GM23248 (cell line): ENCODE results near the gene CACNA1C. TPM values are rescaled to one million over a fixed set of nuclear protein-coding genes. Genes with fewer than 3 reads are reported as not detected.

ENCODE experiments used
- DNase-seq: peaks from one replicate; pipeline ENCODE4 v3.0.0-alpha.2; 2015
- H2AFZ ChIP-seq: fragments of 200-600 bp; sonication (generic); 2 replicates; pipeline ENCODE4 v1.6.1; 2016; ENCODE audit warnings: antibody characterized with exemption
- H3F3A ChIP-seq: fragments of 200-600 bp; sonication (generic); 2 replicates; pipeline ENCODE4 v1.6.1; 2016; ENCODE audit warnings: mild to moderate bottlenecking, antibody characterized with exemption, mixed run types; ENCODE audit not compliant: insufficient read depth
- H3K27ac ChIP-seq: fragments of 200-600 bp; sonication (generic); 2 replicates; pipeline ENCODE4 v1.5.1; 2016; ENCODE audit warnings: mild to moderate bottlenecking
- H3K27me3 ChIP-seq: fragments of 200-600 bp; sonication (generic); replicated peaks from 2 replicates; pipeline ENCODE4 v1.6.1; 2016; ENCODE audit warnings: mild to moderate bottlenecking; ENCODE audit not compliant: insufficient read depth
- H3K36me3 ChIP-seq: fragments of 200-600 bp; sonication (generic); 2 replicates; pipeline ENCODE4 v1.6.1; 2016; ENCODE audit warnings: low read depth, mild to moderate bottlenecking
- H3K4me1 ChIP-seq: fragments of 200-600 bp; sonication (generic); 2 replicates; pipeline ENCODE4 v1.6.1; 2016; ENCODE audit warnings: mild to moderate bottlenecking; ENCODE audit not compliant: insufficient read depth
- H3K4me2 ChIP-seq: fragments of 200-600 bp; sonication (generic); one replicate; pipeline ENCODE4 v1.6.1; 2016; ENCODE audit warnings: mild to moderate bottlenecking; ENCODE audit not compliant: unreplicated experiment
- H3K4me3 ChIP-seq: fragments of 200-600 bp; sonication (generic); 2 replicates; pipeline ENCODE4 v1.5.1; 2016; ENCODE audit warnings: mild to moderate bottlenecking
- H3K79me2 ChIP-seq: fragments of 200-600 bp; sonication (generic); 2 replicates; pipeline ENCODE4 v1.6.1; 2016; ENCODE audit warnings: mild to moderate bottlenecking; ENCODE audit not compliant: insufficient read depth
- H3K9ac ChIP-seq: fragments of 200-600 bp; sonication (generic); 2 replicates; pipeline ENCODE4 v1.6.1; 2016; ENCODE audit warnings: mild to moderate bottlenecking
- H3K9me2 ChIP-seq: fragments of 200-600 bp; sonication (generic); 2 replicates; pipeline ENCODE4 v1.6.1; 2016; ENCODE audit warnings: mixed run types, mild to moderate bottlenecking, moderate library complexity; ENCODE audit not compliant: insufficient read depth
- H3K9me3 ChIP-seq: fragments of 200-600 bp; sonication (generic); one replicate; pipeline ENCODE4 v1.6.1; 2017; ENCODE audit warnings: low read depth
- H4K20me1 ChIP-seq: fragments of 200-600 bp; sonication (generic); 2 replicates; pipeline ENCODE4 v1.6.0; 2016; ENCODE audit not compliant: insufficient read depth
- EZH2 ChIP-seq: fragments of 200-600 bp; sonication (generic); IDR thresholded peaks from 2 replicates; pipeline ENCODE4 v1.6.1; 2018; ENCODE audit warnings: antibody characterized with exemption, mild to moderate bottlenecking; ENCODE audit not compliant: insufficient read depth, poor library complexity, severe bottlenecking
- EZH2phosphoT487 ChIP-seq: fragments of 200-600 bp; sonication (generic); IDR thresholded peaks from 2 replicates; pipeline ENCODE4 v1.6.1; 2018; ENCODE audit warnings: antibody characterized with exemption, moderate library complexity, mild to moderate bottlenecking, low read depth; ENCODE audit not compliant: insufficient read depth
- WGBS, 2 experiments: methylation state at CpG; one replicate each; pipeline ENCODE4 v1.1.6; 2015 to 2017; ENCODE audit warnings: low lambda C conversion rate in 2 of 2, low coverage in 1 of 2; ENCODE audit errors: missing lambda C conversion rate in 2 of 2; 5-methylcytosine and 5-hydroxymethylcytosine counted together
- in situ Hi-C: fragments of 300-500 bp; cut with MboI; formaldehyde crosslinking; loops from 2 replicates; pipeline ENCODE4 v1.15.0; 2020
- polyA plus RNA-seq: library from polyadenylated mRNA; unstranded; fragments of >200 nt; fragmentation: Nextera tagmentation; extraction: Ambion mirVana; gene quantifications from 2 replicates; pipeline ENCODE4 v1.2.1, GENCODE V29; 2016
- total RNA-seq: library from RNA; depleted of rRNA; stranded (reverse); fragments of >200 nt; shearing (Covaris generic); gene quantifications from 2 replicates; pipeline ENCODE4 v1.2.3, GENCODE V29; 2014

CACNA1C gene
- total and polyA plus RNA-seq, 2 experiments from 2014 or later: 4.9 to 11.5 TPM

- in situ Hi-C loops: no loop called here
- no peaks in the 10 kb centered on the region for H3K9me2 ChIP-seq
- H4K20me1 ChIP-seq: no peaks in the 10 kb centered on the region
- TF ChIP-seq EZH2 (no peak), EZH2phosphoT487 (no peak)
- H3K4me3 ChIP-seq: no peak overlapping the region
- no peaks in the 10 kb centered on the region for H3K4me1 ChIP-seq
- DNase-seq: no peak
- H3K27me3 ChIP-seq: no peaks in the 10 kb centered on the region
- H3K27ac ChIP-seq: no peak overlapping the region
- no peak overlapping the region for H2AFZ ChIP-seq
- peaks cover 8% of the 10 kb centered on the region; the same call in 1 of the 2 replicates for H3K36me3 ChIP-seq
- WGBS, 2 experiments: 79 to 82% methylated on average over 10 of the region's 10 CpGs
- H3K9me3 ChIP-seq: no peaks in the 10 kb centered on the region
- H3K9ac ChIP-seq: no peak overlapping the region
- no peak overlapping the region for H3K4me2 ChIP-seq
- no peaks in the 10 kb centered on the region for H3F3A ChIP-seq
- H3K79me2 ChIP-seq: no peaks in the 10 kb centered on the region
These were observed 446.2 kb downstream of the CACNA1C start for GRCh38 chr12:2498964-2499500.

- WGBS, 2 experiments: 89 to 91% methylated on average over 14 of the region's 14 CpGs
- TF ChIP-seq EZH2 (no peak), EZH2phosphoT487 (no peak)
- no peak for DNase-seq
These were observed 448.8 kb downstream of the CACNA1C start for GRCh38 chr12:2501464-2502191.

GRCh38 chr12:2503036-2503435, 450.2 kb downstream of the CACNA1C start:
- Histone ChIP-seq H3K79me2 (no peaks in the 10 kb centered on the region), H3K27me3 (no peaks in the 10 kb centered on the region), H3K4me3 (no peak overlapping the region), H3K36me3 (no peaks in the 10 kb centered on the region), H3K9ac (no peak overlapping the region), H3K9me2 (no peaks in the 10 kb centered on the region), H3K27ac (no peak overlapping the region), H3F3A (no peaks in the 10 kb centered on the region), H3K9me3 (no peaks in the 10 kb centered on the region), H3K4me2 (no peak overlapping the region), H2AFZ (no peak overlapping the region), H4K20me1 (no peaks in the 10 kb centered on the region), H3K4me1 (no peaks in the 10 kb centered on the region)
- in situ Hi-C loops: no loop called here
- no peak for DNase-seq
- no peak for TF ChIP-seq EZH2phosphoT487
- TF ChIP-seq EZH2: no peak
- 80 to 88% methylated on average over 5 of the region's 5 CpGs for WGBS, 2 experiments

More at GRCh38 chr12:2501464-2502191, 448.8 kb downstream of the CACNA1C start:
- no peak overlapping the region for H2AFZ ChIP-seq
- no peaks in the 10 kb centered on the region for H3K9me3 ChIP-seq
- H3K4me2 ChIP-seq: no peak overlapping the region
- H3F3A ChIP-seq: no peaks in the 10 kb centered on the region
- peaks cover 6% of the 10 kb centered on the region; the same call in 1 of the 2 replicates for H3K36me3 ChIP-seq
- no peak overlapping the region for H3K27ac ChIP-seq
- no peak overlapping the region for H3K9ac ChIP-seq
- no peaks in the 10 kb centered on the region for H3K9me2 ChIP-seq
- in situ Hi-C loops: no loop called here
- no peaks in the 10 kb centered on the region for H3K79me2 ChIP-seq
- no peaks in the 10 kb centered on the region for H4K20me1 ChIP-seq
- H3K4me1 ChIP-seq: no peaks in the 10 kb centered on the region
- no peaks in the 10 kb centered on the region for H3K27me3 ChIP-seq
- no peak overlapping the region for H3K4me3 ChIP-seq

GRCh38 chr12:2503762-2504161, 451.0 kb downstream of the CACNA1C start:
- TF ChIP-seq EZH2: no peak
- TF ChIP-seq EZH2phosphoT487: no peak
- 92 to 95% methylated on average over 7 of the region's 7 CpGs for WGBS, 2 experiments

More at GRCh38 chr12:2503762-2504161, 451.0 kb downstream of the CACNA1C start:
- Histone ChIP-seq H4K20me1 (no peaks in the 10 kb centered on the region), H3K27me3 (no peaks in the 10 kb centered on the region), H3K36me3 (no peaks in the 10 kb centered on the region), H3K9me2 (no peaks in the 10 kb centered on the region), H3K4me2 (no peak overlapping the region), H3K4me1 (no peaks in the 10 kb centered on the region), H2AFZ (no peak overlapping the region), H3F3A (no peaks in the 10 kb centered on the region), H3K4me3 (no peak overlapping the region), H3K9me3 (no peaks in the 10 kb centered on the region), H3K79me2 (no peaks in the 10 kb centered on the region), H3K9ac (no peak overlapping the region), H3K27ac (no peak overlapping the region)
- in situ Hi-C loops: no loop called here
- DNase-seq: no peak
